NT2/D1 (cell line): Measurements from ENCODE around the gene RAF1.

ENCODE experiments used
- SUZ12 ChIP-seq: IDR thresholded peaks from 2 replicates; pipeline ENCODE4 v1.6.1; 2011; ENCODE audit not compliant: insufficient read length, insufficient read depth; ENCODE audit errors: extremely low read depth
- YY1 ChIP-seq: IDR thresholded peaks from 2 replicates; pipeline ENCODE4 v1.6.1; 2011; ENCODE audit not compliant: insufficient read length, insufficient read depth
- ZNF274 ChIP-seq: IDR thresholded peaks from 2 replicates; pipeline ENCODE4 v1.6.1; 2011; ENCODE audit warnings: mild to moderate bottlenecking, low read depth, low read length

DNA sequence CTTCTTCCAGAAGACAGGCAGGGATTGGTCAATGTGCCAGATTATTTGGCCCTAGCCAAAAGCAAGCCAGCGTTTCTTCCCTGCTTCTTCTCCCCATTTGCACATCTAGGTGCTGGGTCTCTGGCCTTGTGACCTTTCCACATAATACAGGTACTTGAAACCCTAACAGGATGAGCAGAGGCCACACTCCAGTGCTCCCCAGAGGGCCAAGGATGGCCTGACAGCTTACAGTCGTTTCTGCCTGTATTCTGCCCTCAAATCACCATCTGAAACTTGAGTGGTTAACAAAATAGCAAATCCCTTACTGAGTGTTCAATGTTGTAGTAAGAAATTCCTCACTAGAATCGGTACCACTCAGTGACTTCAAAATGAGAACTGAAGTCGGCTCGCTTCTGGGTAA is 77.9 kb downstream of the RAF1 start:
- TF ChIP-seq YY1 (no peak), SUZ12 (no peak), ZNF274 (no peak)
